Measurements from ENCODE around the gene UNC13A.
"Not testable (repeated sequence)": the region's sequence is repeated elsewhere in the genome, so short reads cannot be mapped to it uniquely, and the experiment has no call there.

Gene UNC13A

DNA sequence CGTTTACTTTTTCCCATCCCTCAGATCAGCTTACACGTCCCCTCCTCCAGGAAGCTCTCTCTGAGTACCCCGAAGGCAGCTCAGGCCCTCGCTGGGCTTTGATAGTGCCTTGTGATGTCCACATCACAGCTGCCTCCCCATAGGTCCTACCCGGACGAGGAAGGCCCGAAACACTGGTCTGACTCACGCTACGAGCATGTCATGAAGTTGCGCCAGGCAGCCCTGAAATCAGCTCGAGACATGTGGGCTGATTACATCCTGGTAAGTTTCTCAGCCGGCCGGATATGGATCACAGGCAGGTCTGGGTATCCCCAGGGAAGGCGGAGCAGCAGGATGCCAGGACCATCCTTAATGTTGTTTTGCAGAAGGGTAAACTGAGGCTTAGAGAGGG is 128.0 kb downstream of the UNC13A start:
- no peak for DNase-seq

DNA sequence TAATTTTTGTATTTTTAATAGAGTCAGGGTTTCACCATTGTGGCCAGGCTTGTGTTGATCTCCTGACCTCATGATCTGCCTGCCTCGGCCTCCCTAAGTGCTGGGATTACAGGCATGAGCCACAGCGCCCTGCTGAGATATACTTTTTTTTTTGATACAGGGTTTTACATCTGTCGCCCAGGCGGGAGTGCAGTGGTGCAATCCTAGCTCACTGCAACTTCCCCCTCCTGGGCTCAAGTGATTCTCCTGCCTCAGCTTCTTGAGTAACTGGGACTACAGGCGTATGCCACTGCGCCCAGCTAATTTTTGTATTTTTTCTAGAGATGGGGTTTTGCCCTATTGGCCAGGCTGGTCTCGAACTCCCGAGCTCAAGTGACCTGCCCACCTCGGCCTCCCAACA is 130.7 kb downstream of the UNC13A start:
- no peak for DNase-seq

- DNase-seq: no peak
Measured at GRCh38 chr19:17556995-17557394, 131.2 kb downstream of the UNC13A start.

DNA sequence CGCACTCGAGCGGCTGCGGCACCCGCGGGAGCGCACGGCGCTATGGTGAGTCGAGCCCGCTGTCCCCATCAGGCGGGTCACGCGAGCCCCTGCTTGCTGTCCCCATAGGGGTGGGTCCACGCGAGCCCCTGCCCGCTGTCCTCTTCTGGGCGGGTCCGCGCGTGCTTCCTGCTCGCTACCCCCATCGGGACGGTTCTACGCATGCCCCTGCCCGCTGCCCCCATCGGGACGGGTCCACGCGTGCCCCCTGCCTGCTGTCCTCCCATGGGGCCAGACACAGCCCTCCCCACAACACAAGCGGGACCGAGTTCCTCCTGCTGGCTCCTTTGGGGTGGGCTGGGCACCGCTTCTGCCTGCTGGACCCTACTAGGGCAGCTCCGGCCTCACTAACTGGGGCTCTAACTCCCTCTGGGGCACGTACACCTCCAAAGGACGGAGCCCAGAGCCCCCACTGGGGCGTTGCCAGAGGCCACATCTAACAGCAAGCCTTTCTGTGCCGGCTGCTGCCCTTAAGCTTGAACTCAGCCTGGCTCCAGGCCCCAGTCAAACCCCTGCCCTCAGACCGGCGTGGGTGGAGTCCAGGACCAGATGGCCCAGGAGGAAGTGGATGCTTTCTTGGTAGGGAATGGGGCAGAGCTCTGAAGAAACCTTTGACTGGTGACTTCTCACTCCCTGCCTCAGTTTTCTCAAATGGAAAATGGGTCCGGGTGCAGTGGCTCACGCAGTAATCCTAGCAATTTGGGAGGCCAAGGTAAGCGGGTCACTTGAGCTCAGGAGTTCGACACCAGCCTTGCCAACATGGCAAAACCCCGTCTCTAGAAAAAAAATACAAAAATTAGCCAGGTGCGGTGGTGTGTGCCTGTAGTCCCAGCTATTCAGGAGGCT is 132.0 kb downstream of the UNC13A start:
- no peak for DNase-seq

- peak; percentile 99 for DNase-seq
Measured at GRCh38 chr19:17555480-17555928, 132.7 kb downstream of the UNC13A start, which contains the start of gene COLGALT1. Gene COLGALT1 (plus strand): TSS chr19:17555649. CDS start chr19:17555714, 65 bp downstream.

- no peak for DNase-seq
Measured at GRCh38 chr19:17554968-17555479, 133.1 kb downstream of the UNC13A start.

DNA sequence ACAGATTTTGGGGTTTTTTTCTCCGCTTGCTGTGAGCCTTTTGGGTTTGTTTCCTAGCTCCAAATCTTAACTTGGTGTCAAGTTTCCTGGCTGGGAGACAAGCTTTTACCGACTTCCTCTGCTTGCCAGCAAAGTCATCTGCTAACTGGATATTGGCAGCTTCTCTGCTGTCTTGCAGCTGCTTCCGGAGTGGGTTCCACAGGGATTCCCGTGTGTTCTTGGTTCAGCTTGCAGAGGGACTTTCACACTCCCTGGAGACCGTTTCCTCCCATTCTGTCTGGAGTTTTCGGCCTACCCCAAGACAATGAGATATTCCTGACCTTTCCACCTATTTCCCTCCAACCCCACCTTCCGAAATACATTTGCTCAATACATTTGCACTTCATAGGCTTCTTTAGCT is 134.9 kb downstream of the UNC13A start:
- DNase-seq: no peak

GRCh38 chr19:17552735-17553134 is 135.4 kb downstream of the UNC13A start:
- not testable (repeated sequence) for DNase-seq
